K562 (cell line): ENCODE measurements around the gene CCDC187. TPM values are rescaled to one million over a fixed set of nuclear protein-coding genes. Genes with fewer than 3 reads are reported as not detected.

Source experiments
- CREB1 ChIP-seq, 2 experiments: sonication (generic) in 1 of 2; formaldehyde crosslinking in 1 of 2; IDR thresholded peaks; 2 replicates each; pipeline versions ENCODE4 v1.6.1 to v1.8.0; 2012 to 2022; ENCODE audit warnings: inconsistent platforms in 1 of 2, mild to moderate bottlenecking in 1 of 2, missing genetic modification reagents in 1 of 2, moderate library complexity in 1 of 2
- CXXC5 ChIP-seq: fragments of 250-450 bp; sonication (Bioruptor Pico); IDR thresholded peaks from 2 replicates; pipeline ENCODE4 v1.8.0; 2022; ENCODE audit warnings: inconsistent platforms, mild to moderate bottlenecking, moderate library complexity
- ETS1 ChIP-seq: conservative IDR thresholded peaks from 2 replicates; pipeline ENCODE4 v1.6.1; 2011; ENCODE audit warnings: low read depth, mild to moderate bottlenecking, low read length; ENCODE audit not compliant: control insufficient read depth
- HDAC1 ChIP-seq, 2 experiments: fragments of 450-650 bp; IDR thresholded peaks; 2 replicates each; pipeline ENCODE4 v1.6.1; 2016 to 2017; ENCODE audit warnings: inconsistent platforms in 1 of 2, mild to moderate bottlenecking in 1 of 2, moderate library complexity in 1 of 2
- MEIS2 ChIP-seq: fragments of 450-650 bp; IDR thresholded peaks from 2 replicates; pipeline ENCODE4 v1.6.1; 2014; ENCODE audit warnings: mild to moderate bottlenecking; ENCODE audit not compliant: partially characterized antibody
- MGA ChIP-seq: fragments of 450-650 bp; IDR thresholded peaks from 2 replicates; pipeline ENCODE4 v1.6.1; 2016; ENCODE audit warnings: mild to moderate bottlenecking, moderate library complexity
- SAFB2 ChIP-seq: fragments of 200-400 bp; formaldehyde crosslinking; IDR thresholded peaks from 2 replicates; pipeline ENCODE4 v1.6.1; 2018; ENCODE audit warnings: borderline replicate concordance, low read length, low read depth, moderate library complexity; ENCODE audit not compliant: severe bottlenecking
- SMAD4 ChIP-seq: fragments of 250-450 bp; sonication (Bioruptor Pico); conservative IDR thresholded peaks from 2 replicates; pipeline ENCODE4 v1.8.0; 2021; ENCODE audit warnings: inconsistent platforms, mild to moderate bottlenecking, moderate library complexity
- USF2 ChIP-seq: sonication (generic); formaldehyde crosslinking; IDR thresholded peaks from 2 replicates; pipeline ENCODE4 v1.5.0; 2020; ENCODE audit warnings: missing genetic modification reagents
- ZNF263 ChIP-seq: sonication (generic); formaldehyde crosslinking; IDR thresholded peaks from 2 replicates; pipeline ENCODE4 v1.8.0; 2022; ENCODE audit warnings: mild to moderate bottlenecking, missing genetic modification reagents, borderline replicate concordance
- ZNF436 ChIP-seq: fragments of 250-450, 450-650 bp; sonication (Bioruptor Pico); formaldehyde crosslinking; IDR thresholded peaks from 2 replicates; pipeline ENCODE4 v1.7.0; 2020; ENCODE audit warnings: mild to moderate bottlenecking
- polyA plus RNA-seq, 8 experiments: library from polyadenylated mRNA; depleted of rRNA in 4 of 8; stranded (reverse) in 5 of 8; unstranded in 3 of 8; fragments of >200 nt; fragmentation: Nextera tagmentation in 2 of 8; fragmentation: Illumina TruSeq in 1 of 8; extraction: Ambion mirVana in 2 of 8; extraction: Trizol in 1 of 8; gene quantifications; 2 replicates each; pipeline versions ENCODE4 v1.2.1 to v1.2.3, GENCODE V29; 2011 to 2014; ENCODE audit warnings: inconsistent platforms in 1 of 8, missing spikeins in 1 of 8
- total RNA-seq, 7 experiments: library from RNA; depleted of rRNA in 6 of 7; stranded (reverse); fragments of >200 nt in 6 of 7; fragmentation: Illumina TruSeq in 2 of 7; extraction: Trizol in 2 of 7; gene quantifications; 2 replicates each; pipeline versions ENCODE4 v1.2.1 to v1.2.3, GENCODE V29; 2011 to 2021; ENCODE audit warnings: low replicate concordance in 1 of 7

CCDC187 gene
- total and polyA plus RNA-seq, 9 of the 15 experiments (the other 6 are each of a cell fraction or from before 2014, with no cell fraction given), result not detected

- TF ChIP-seq SAFB2 (no peak), USF2 (peak; percentile 55), CREB1 (IDR thresholded peaks at IDR 0.05) (no peak), CREB1 (CRISPR knock-in tag; IDR thresholded peaks at IDR 0.05) (0 out of 2 replicates have a peak, but pooled peaks have one; percentile 31), MEIS2 (peak; percentile 84), ZNF436 (CRISPR knock-in tag) (no peak), HDAC1 (IDR thresholded peaks at IDR 0.05) (0 out of 4 replicates have a peak, but pooled peaks of 1 of the 2 experiments have one; percentile 36), ZNF263 (no peak), CXXC5 (CRISPR knock-in tag) (peak; percentile 31; the same call in 1 of the 2 replicates), ETS1 (no peak), SMAD4 (CRISPR knock-in tag) (no peak), MGA (peak; percentile 55; the same call in 1 of the 2 replicates)
Observed at GRCh38 chr9:136324501-136325300, 20.8 kb upstream of the CCDC187 start (continued).
